ENCODE measurements around the gene HSPA2.
"Not testable (repeated sequence)": the region's sequence is repeated elsewhere in the genome, so short reads cannot be mapped to it uniquely, and the experiment has no call there.

Gene HSPA2

GRCh38 chr14:64569138-64569631 is 28.6 kb downstream of the HSPA2 start:
- Histone ChIP-seq H4K20me1 (ENCODE audit: insufficient read depth, low read length) (no peaks in the 10 kb centered on the region), H3K9me2 (ENCODE audit: low read depth, low read length) (no peaks in the 10 kb centered on the region), H3K9me3 (ENCODE audit: low read length) (no peaks in the 10 kb centered on the region), H3K4me1 (ENCODE audit: insufficient read depth, low read length, severe bottlenecking) (no peaks in the 10 kb centered on the region), H3K4me2 (ENCODE audit: low read length) (no peak overlapping the region), H3K36me3 (ENCODE audit: insufficient read depth, low read length) (no peaks in the 10 kb centered on the region), H3K27me3 (ENCODE audit: insufficient read depth, low read length) (no peaks in the 10 kb centered on the region), H3K4me3 (ENCODE audit: low read depth, low read length, poor library complexity, severe bottlenecking) (no peak overlapping the region), H3K27ac (ENCODE audit: low read depth, low read length, poor library complexity, severe bottlenecking) (no peak overlapping the region), H2AFZ (ENCODE audit: low read length) (no peak overlapping the region), H3K79me2 (ENCODE audit: insufficient read depth, low read length) (no peaks in the 10 kb centered on the region), H3F3A (ENCODE audit: insufficient read depth, low read length) (no peaks in the 10 kb centered on the region), H3K9ac (ENCODE audit: low read length) (no peak overlapping the region)
- TF ChIP-seq CTCF (IDR thresholded peaks at IDR 0.05; ENCODE audit: low read length) = no peak
- no peak for TF ChIP-seq EZH2 (IDR thresholded peaks at IDR 0.05; ENCODE audit: borderline replicate concordance, low read length)

GRCh38 chr14:64569646-64570045 is 29.1 kb downstream of the HSPA2 start:
- H3K9me3 ChIP-seq (ENCODE audit: low read length); H4K20me1 ChIP-seq (ENCODE audit: insufficient read depth, low read length); H3K36me3 ChIP-seq (ENCODE audit: insufficient read depth, low read length); H3K27ac ChIP-seq (ENCODE audit: low read depth, low read length, poor library complexity, severe bottlenecking); H3K4me2 ChIP-seq (ENCODE audit: low read length); H3K27me3 ChIP-seq (ENCODE audit: insufficient read depth, low read length); H3K4me3 ChIP-seq (ENCODE audit: low read depth, low read length, poor library complexity, severe bottlenecking); H3K4me1 ChIP-seq (ENCODE audit: insufficient read depth, low read length, severe bottlenecking); H3K9me2 ChIP-seq (ENCODE audit: low read depth, low read length); H3K79me2 ChIP-seq (ENCODE audit: insufficient read depth, low read length); H3F3A ChIP-seq (ENCODE audit: insufficient read depth, low read length); H3K9ac ChIP-seq (ENCODE audit: low read length); H2AFZ ChIP-seq (ENCODE audit: low read length): not testable (repeated sequence)

GRCh38 chr14:64572386-64573104 is 32.0 kb downstream of the HSPA2 start:
- Histone ChIP-seq H3K9me3 (ENCODE audit: low read length) (no peaks in the 10 kb centered on the region), H3K4me2 (ENCODE audit: low read length) (no peak overlapping the region), H3K4me3 (ENCODE audit: low read depth, low read length, poor library complexity, severe bottlenecking) (no peak overlapping the region), H3K27me3 (ENCODE audit: insufficient read depth, low read length) (no peaks in the 10 kb centered on the region), H3K4me1 (ENCODE audit: insufficient read depth, low read length, severe bottlenecking) (no peaks in the 10 kb centered on the region), H3K9me2 (ENCODE audit: low read depth, low read length) (no peaks in the 10 kb centered on the region), H3K27ac (ENCODE audit: low read depth, low read length, poor library complexity, severe bottlenecking) (no peak overlapping the region), H3K79me2 (ENCODE audit: insufficient read depth, low read length) (no peaks in the 10 kb centered on the region), H4K20me1 (ENCODE audit: insufficient read depth, low read length) (no peaks in the 10 kb centered on the region), H2AFZ (ENCODE audit: low read length) (no peak overlapping the region), H3K36me3 (ENCODE audit: insufficient read depth, low read length) (no peaks in the 10 kb centered on the region), H3K9ac (ENCODE audit: low read length) (no peak overlapping the region), H3F3A (ENCODE audit: insufficient read depth, low read length) (no peaks in the 10 kb centered on the region)
- TF ChIP-seq EZH2 (IDR thresholded peaks at IDR 0.05; ENCODE audit: borderline replicate concordance, low read length) (no peak), CTCF (IDR thresholded peaks at IDR 0.05; ENCODE audit: low read length) (no peak)

GRCh38 chr14:64573109-64573508 is 32.6 kb downstream of the HSPA2 start:
- Histone ChIP-seq H4K20me1 (ENCODE audit: insufficient read depth, low read length) (no peaks in the 10 kb centered on the region), H3K36me3 (ENCODE audit: insufficient read depth, low read length) (no peaks in the 10 kb centered on the region), H3K27me3 (ENCODE audit: insufficient read depth, low read length) (no peaks in the 10 kb centered on the region), H3F3A (ENCODE audit: insufficient read depth, low read length) (no peaks in the 10 kb centered on the region), H3K27ac (ENCODE audit: low read depth, low read length, poor library complexity, severe bottlenecking) (no peak overlapping the region), H3K9ac (ENCODE audit: low read length) (no peak overlapping the region), H3K9me2 (ENCODE audit: low read depth, low read length) (no peaks in the 10 kb centered on the region), H3K79me2 (ENCODE audit: insufficient read depth, low read length) (no peaks in the 10 kb centered on the region), H2AFZ (ENCODE audit: low read length) (no peak overlapping the region), H3K4me2 (ENCODE audit: low read length) (no peak overlapping the region), H3K4me1 (ENCODE audit: insufficient read depth, low read length, severe bottlenecking) (no peaks in the 10 kb centered on the region), H3K4me3 (ENCODE audit: low read depth, low read length, poor library complexity, severe bottlenecking) (no peak overlapping the region), H3K9me3 (ENCODE audit: low read length) (no peaks in the 10 kb centered on the region)
- TF ChIP-seq CTCF (IDR thresholded peaks at IDR 0.05; ENCODE audit: low read length) (no peak), EZH2 (IDR thresholded peaks at IDR 0.05; ENCODE audit: borderline replicate concordance, low read length) (no peak)
